WTC11 (cell line): Measurements from ENCODE around the gene ZNF280D.

Experiments
- CREB1 ChIP-seq: sonication (generic); formaldehyde crosslinking; IDR thresholded peaks from 2 replicates; pipeline ENCODE4 v1.8.0; 2023; ENCODE audit warnings: mild to moderate bottlenecking, missing genetic modification reagents
- FOXJ3 ChIP-seq: sonication (generic); formaldehyde crosslinking; IDR thresholded peaks from 2 replicates; pipeline ENCODE4 v1.9.0; 2021; ENCODE audit warnings: missing genetic modification reagents, mild to moderate bottlenecking, borderline replicate concordance
- ZNF423 ChIP-seq: fragments of 250-450 bp; sonication (Bioruptor Pico); IDR thresholded peaks from 2 replicates; pipeline ENCODE4 v2.1.2; 2022; ENCODE audit warnings: mild to moderate bottlenecking, moderate library complexity
- TF ChIP-seq, protein P1 (sequence below): fragments of 200-600 bp; IDR thresholded peaks from 2 replicates; pipeline ENCODE4 v1.8.0; 2022; ENCODE audit warnings: antibody characterized with exemption

DNA sequence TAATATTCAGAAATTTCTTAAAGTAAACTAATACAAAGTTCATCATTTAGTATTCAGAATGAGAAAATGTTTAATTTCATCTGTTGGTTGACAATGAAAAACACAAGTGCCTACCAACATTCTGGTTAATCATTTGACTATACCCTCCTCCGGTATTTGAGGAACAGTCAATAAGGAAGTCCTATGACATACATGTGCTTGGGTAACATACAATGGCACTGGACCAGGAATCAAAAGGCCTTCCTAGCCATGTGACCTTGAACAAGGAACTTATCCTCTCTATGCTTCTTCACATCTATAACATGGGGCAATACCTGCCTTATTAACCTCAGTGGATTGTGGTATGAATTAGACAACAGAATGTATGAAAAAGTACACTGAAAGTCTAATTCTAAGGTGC is 65.8 kb downstream of the ZNF280D start:
- TF ChIP-seq ZNF423 (CRISPR knock-in tag), result no peak
- TF ChIP-seq, protein P1, sequence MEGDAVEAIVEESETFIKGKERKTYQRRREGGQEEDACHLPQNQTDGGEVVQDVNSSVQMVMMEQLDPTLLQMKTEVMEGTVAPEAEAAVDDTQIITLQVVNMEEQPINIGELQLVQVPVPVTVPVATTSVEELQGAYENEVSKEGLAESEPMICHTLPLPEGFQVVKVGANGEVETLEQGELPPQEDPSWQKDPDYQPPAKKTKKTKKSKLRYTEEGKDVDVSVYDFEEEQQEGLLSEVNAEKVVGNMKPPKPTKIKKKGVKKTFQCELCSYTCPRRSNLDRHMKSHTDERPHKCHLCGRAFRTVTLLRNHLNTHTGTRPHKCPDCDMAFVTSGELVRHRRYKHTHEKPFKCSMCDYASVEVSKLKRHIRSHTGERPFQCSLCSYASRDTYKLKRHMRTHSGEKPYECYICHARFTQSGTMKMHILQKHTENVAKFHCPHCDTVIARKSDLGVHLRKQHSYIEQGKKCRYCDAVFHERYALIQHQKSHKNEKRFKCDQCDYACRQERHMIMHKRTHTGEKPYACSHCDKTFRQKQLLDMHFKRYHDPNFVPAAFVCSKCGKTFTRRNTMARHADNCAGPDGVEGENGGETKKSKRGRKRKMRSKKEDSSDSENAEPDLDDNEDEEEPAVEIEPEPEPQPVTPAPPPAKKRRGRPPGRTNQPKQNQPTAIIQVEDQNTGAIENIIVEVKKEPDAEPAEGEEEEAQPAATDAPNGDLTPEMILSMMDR, result no peak
- TF ChIP-seq CREB1 (CRISPR knock-in tag), result no peak
- TF ChIP-seq FOXJ3, result no peak
